HG02870 (cell line): ENCODE data around the gene RRAD.
A peak's percentile ranks its signal among the peaks of the same experiment; 100 is the strongest.

Experiments used
- ATAC-seq: cut with Tn5 transposase; IDR thresholded peaks from one replicate; pipeline ENCODE4 v1.9.1; 2021; ENCODE audit warnings: mild to moderate bottlenecking, moderate library complexity; ENCODE audit not compliant: unreplicated experiment

Gene RRAD

GRCh38 chr16:66881964-66882508 lies 43.3 kb downstream of the RRAD start:
- ATAC-seq: no peak

DNA sequence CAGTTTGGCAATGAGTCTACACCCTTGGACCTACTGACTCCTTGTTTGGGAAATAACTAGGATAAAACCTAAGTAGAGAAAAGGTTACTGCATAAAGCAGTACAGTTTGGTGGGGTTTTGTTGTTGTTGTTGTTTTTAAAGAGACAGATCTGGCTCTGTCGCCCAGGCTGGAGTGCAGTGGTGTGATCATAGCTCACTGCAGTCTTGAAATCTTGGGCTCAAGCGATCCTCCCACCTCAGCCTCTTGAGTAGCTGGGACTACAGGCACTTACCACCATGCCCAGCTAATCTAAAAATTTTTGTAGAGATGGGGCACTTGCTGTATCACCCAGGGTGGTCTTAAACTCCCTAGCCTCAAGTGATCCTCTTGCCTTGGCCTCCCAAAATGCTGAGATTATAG lies 43.8 kb downstream of the RRAD start:
- no peak for ATAC-seq

GRCh38 chr16:66881014-66881417 lies 44.3 kb downstream of the RRAD start:
- no peak for ATAC-seq

DNA sequence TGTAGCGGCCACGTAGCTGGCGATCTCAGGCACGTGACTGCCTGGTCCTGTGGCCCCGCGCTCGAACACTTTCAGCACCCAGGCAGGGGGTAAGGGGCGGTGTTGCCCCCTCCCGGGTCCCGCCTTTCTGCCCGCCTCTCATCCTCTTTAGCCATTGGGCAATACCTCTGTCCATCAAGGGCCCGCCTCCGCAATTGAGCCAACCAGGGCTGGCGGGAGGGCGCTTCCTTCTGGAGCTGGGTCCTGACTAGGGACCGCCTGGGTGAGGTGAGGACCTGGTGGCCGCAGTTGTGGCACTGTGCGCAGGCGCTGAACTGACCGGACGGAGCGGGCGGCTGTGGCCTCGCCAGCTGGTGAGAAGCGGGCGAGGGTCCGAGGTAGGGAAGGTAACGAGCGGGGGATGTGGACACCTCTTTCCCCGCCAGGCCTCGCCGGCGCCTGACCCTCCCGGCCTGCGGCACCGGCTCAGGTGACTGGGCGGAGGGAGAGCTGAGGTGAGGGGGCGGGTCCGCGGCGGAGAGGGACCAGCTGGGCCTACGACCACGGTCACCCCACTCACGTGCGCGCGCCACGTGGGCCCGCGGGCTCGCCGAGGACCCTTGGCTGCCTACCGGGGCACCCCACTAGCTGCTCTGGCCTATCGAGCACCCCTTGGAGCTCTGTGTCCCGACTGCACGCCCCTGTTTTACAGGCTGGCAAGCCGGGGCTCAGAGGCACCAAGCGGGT lies 44.9 kb downstream of the RRAD start, which contains the start of gene PDP2:
Gene PDP2, plus strand, starts transcription at position 228 of the 726 bp plus-strand sequence. CDS start 3,770 bp downstream, outside the sequence.
- peak; percentile 96 for ATAC-seq

DNA sequence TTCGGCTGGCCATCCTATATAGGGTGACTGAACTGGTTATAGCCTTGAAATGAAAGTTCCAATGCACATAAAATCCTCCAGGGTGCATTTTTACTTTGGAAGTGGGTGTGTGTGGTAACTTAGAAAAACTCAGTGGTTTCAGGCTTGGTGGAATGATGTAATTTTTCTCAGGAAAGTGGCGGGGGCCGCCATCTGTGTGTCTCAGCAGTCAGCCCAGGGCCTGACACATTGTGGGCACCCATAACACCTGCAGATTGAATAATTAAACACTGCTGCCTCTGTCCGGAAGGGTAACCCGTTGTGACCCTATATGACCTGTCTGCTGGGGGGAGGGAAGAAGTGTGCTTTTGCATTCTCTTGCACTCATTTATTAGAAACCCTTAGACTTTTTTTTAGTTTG lies 47.3 kb downstream of the RRAD start:
- no peak for ATAC-seq

GRCh38 chr16:66874079-66874775 lies 51.1 kb downstream of the RRAD start:
- ATAC-seq: no peak

GRCh38 chr16:66873685-66874055 lies 51.7 kb downstream of the RRAD start:
- ATAC-seq: no peak

DNA sequence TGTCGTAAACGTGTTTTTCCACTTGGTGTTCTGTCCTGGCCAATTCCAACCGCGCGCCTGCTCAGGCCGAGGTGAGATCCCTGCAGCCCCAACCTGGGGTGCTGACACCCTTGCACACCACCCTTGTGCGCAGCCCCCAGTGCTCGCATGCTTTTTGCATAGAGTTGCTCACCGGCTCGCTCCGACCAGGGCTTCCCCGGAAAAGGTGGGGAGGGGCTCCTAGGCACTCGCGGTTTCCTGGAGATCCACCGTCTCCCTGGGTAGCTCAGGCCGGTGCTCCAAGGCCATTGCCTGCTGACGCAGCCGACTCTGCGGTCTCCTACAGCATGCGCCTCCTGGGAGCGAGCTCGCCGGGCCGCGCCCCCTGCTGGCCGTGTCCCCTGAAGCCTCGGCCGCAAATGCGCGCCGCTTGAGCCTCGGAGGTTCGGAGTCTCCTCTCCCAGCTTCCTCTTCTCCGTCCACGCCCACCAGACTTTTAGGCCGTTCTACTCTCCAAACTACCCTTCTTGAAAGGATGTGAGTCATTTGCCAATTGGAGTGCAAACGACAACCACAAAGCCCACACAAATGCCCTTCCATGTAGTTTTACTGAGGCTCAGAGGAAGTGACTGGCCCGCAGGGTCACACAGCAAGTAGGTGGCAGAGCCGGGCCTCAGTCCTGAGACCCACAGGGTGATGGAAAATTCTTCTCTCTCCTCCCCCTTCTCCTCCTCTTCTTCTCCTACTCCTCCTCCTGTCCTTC lies 52.2 kb downstream of the RRAD start:
- peak; percentile 82 for ATAC-seq

DNA sequence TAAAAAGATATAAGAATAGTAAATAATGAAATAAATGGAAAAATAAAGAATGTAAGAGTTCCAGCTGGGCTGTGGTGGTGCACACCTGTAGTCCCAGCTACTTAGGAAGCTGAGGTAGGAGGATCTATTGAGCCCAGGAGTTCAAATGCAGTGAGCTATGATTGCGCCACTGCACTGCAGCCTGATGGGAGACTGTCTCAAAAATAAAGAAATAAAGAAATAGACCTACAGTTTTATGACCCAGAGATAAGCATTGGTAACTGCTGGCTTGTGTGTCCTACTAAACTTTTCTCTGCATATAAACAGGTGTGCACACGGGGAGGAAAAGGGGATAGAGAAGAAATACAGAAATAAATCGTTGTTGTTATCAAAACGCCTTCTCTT lies 52.8 kb downstream of the RRAD start:
- no peak for ATAC-seq

DNA sequence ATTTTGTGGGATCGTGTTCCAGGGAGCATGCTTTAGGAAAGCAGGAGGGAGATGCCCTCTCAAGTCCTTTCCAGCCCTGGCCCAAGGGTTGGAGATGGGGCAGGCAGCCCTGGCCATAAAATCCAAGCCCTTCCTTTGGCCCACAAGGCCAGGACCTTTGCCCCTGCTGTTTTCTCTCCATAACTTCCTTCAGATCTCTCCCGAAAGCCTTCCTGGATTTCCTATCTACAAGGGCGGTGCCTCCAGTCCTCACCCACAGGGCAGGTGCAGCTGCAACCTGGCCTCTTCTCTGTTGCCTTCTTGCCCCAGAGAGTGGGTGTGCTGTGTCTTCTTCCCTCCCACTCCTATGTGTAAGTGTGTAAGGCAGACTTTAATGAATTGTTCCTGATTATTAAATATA lies 53.5 kb downstream of the RRAD start:
- ATAC-seq: no peak
